Keratinocyte (primary cell): ENCODE results near the gene COQ8A. TPM values are rescaled to one million over a fixed set of nuclear protein-coding genes. Genes with fewer than 3 reads are reported as not detected.

Source experiments
- DNase-seq: peaks from one replicate; pipeline ENCODE4 v3.0.0-alpha.2; 2011; ENCODE audit warnings: low read depth, missing footprints, low spot score
- FAIRE-seq: peaks from 2 replicates; lab custom pipeline; 2011; peaks lifted over from hg19 to GRCh38; lab: Jason Lieb, UNC
- H2AFZ ChIP-seq: 2 replicates; pipeline ENCODE4 v1.6.0; 2012; ENCODE audit warnings: low read length, control low read depth, inconsistent platforms; ENCODE audit not compliant: control insufficient read depth
- H3K27ac ChIP-seq: 2 replicates; pipeline ENCODE4 v1.5.1; 2011; ENCODE audit warnings: low read length; ENCODE audit not compliant: control insufficient read depth, insufficient read depth
- H3K27me3 ChIP-seq: 3 replicates; pipeline ENCODE4 v1.6.0; 2011; ENCODE audit warnings: low read length; ENCODE audit not compliant: control insufficient read depth, insufficient read depth; ENCODE audit errors: extremely low read depth
- H3K36me3 ChIP-seq, 2 experiments: 2 replicates in 1 of 2; 3 replicates in 1 of 2; pipeline ENCODE4 v1.5.1; 2011; ENCODE audit warnings: low read length in 2 of 2, mild to moderate bottlenecking in 1 of 2; ENCODE audit not compliant: control insufficient read depth in 2 of 2, insufficient read depth in 2 of 2; ENCODE audit errors: extremely low read depth in 1 of 2
- H3K4me1 ChIP-seq: 3 replicates; pipeline ENCODE4 v1.5.1; 2011; ENCODE audit warnings: low read length; ENCODE audit not compliant: control insufficient read depth, insufficient read depth; ENCODE audit errors: extremely low read depth
- H3K4me2 ChIP-seq: 3 replicates; pipeline ENCODE4 v1.6.0; 2011; ENCODE audit warnings: low read depth, low read length; ENCODE audit not compliant: control insufficient read depth, insufficient read depth; ENCODE audit errors: extremely low read depth
- H3K4me3 ChIP-seq, 3 experiments: fragments of 200-600 bp in 1 of 3; sonication (generic) in 1 of 3; 2 replicates in 2 of 3; 3 replicates in 1 of 3; pipeline ENCODE4 v1.5.1; 2011 to 2016; ENCODE audit warnings: low read length in 3 of 3, mild to moderate bottlenecking in 3 of 3, control low read depth in 2 of 3, inconsistent platforms in 1 of 3, low read depth in 1 of 3, mixed read lengths in 1 of 3, mixed run types in 1 of 3, moderate library complexity in 1 of 3; ENCODE audit not compliant: control insufficient read depth in 2 of 3, insufficient read depth in 2 of 3; ENCODE audit errors: extremely low read depth in 1 of 3
- H3K79me2 ChIP-seq: 2 replicates; pipeline ENCODE4 v1.6.0; 2012; ENCODE audit warnings: low read length; ENCODE audit not compliant: control insufficient read depth, insufficient read depth
- H3K9ac ChIP-seq: 3 replicates; pipeline ENCODE4 v1.6.0; 2011; ENCODE audit warnings: low read length; ENCODE audit not compliant: control insufficient read depth, insufficient read depth; ENCODE audit errors: extremely low read depth
- H3K9me1 ChIP-seq: 3 replicates; pipeline ENCODE4 v1.6.0; 2011; ENCODE audit warnings: low read length; ENCODE audit not compliant: control insufficient read depth, insufficient read depth; ENCODE audit errors: extremely low read depth
- H3K9me3 ChIP-seq: 2 replicates; pipeline ENCODE4 v1.5.1; 2012; ENCODE audit warnings: low read depth, low read length; ENCODE audit not compliant: control insufficient read depth
- H4K20me1 ChIP-seq: 3 replicates; pipeline ENCODE4 v1.6.0; 2011; ENCODE audit warnings: low read length; ENCODE audit not compliant: control insufficient read depth, insufficient read depth; ENCODE audit errors: extremely low read depth
- CTCF ChIP-seq, 3 experiments: IDR thresholded peaks in 1 of 3; conservative IDR thresholded peaks in 1 of 3; optimal IDR thresholded peaks in 1 of 3; 2 replicates in 2 of 3; 3 replicates in 1 of 3; pipeline versions ENCODE3 to v1.5.1; 2011; ENCODE audit warnings: low read length in 3 of 3, mild to moderate bottlenecking in 3 of 3, moderate library complexity in 2 of 3, control low read depth in 1 of 3, inconsistent platforms in 1 of 3; ENCODE audit not compliant: insufficient read depth in 2 of 3; ENCODE audit errors: extremely low read depth in 1 of 3
- EZH2 ChIP-seq: IDR thresholded peaks from one replicate; pipeline ENCODE4 v1.6.1; 2012; ENCODE audit warnings: inconsistent platforms, mild to moderate bottlenecking, low read length, moderate library complexity
- dilution Hi-C: fragments of 300-500 bp; cut with MboI; formaldehyde crosslinking; loops from one replicate; pipeline ENCODE4 v1.7.0; 2020; ENCODE audit warnings: low sequenced_read_pairs; ENCODE audit not compliant: extremely low pct_ligation_motif_present
- polyA plus RNA-seq, 5 experiments: library from polyadenylated mRNA; depleted of rRNA in 3 of 5; stranded (reverse) in 3 of 5; stranded (forward) in 1 of 5; unstranded in 1 of 5; fragments of >200 nt; gene quantifications; 1 replicate in 1 of 5; 2 replicates in 3 of 5; 3 replicates in 1 of 5; pipeline versions ENCODE4 v1.2.1 to v1.2.3, GENCODE V29; 2011 to 2012; ENCODE audit warnings: missing spikeins in 2 of 5, low read depth in 1 of 5, low replicate concordance in 1 of 5

COQ8A gene
- polyA plus RNA-seq, 1 donor (not counting 4 experiments of a cell fraction or from before 2014, with no cell fraction given): 3.8 TPM

- no peaks in the 10 kb centered on the region for H4K20me1 ChIP-seq
- DNase-seq: no peak
- H3K27ac ChIP-seq: no peak overlapping the region
- H2AFZ ChIP-seq: no peak overlapping the region
- H3K4me1 ChIP-seq: no peaks in the 10 kb centered on the region
- no peak overlapping the region for H3K4me2 ChIP-seq
- no peaks in the 10 kb centered on the region for H3K9me3 ChIP-seq
- dilution Hi-C loops: no loop called here
- H3K27me3 ChIP-seq: no peaks in the 10 kb centered on the region
- TF ChIP-seq CTCF (optimal IDR thresholded peaks at IDR 0.05 in 1 of 3, IDR thresholded peaks at IDR 0.05 in 1 of 3, conservative IDR thresholded peaks at IDR 0.05 in 1 of 3; ENCODE audit: extremely low read depth in 1 of 3, insufficient read depth in 2 of 3, low read length in 3 of 3): no peak
- TF ChIP-seq EZH2: no peak
- no peak overlapping the region for H3K9ac ChIP-seq
- no peaks in the 10 kb centered on the region for H3K9me1 ChIP-seq
- no peak overlapping the region for H3K4me3 ChIP-seq
- no peaks in the 10 kb centered on the region for H3K79me2 ChIP-seq
- FAIRE-seq: no peak
- peaks cover 0 to 2% of the 10 kb centered on the region in 2 experiments for H3K36me3 ChIP-seq
These were observed 69.8 kb downstream of the COQ8A start for GRCh38 chr1:227009937-227010336.

- FAIRE-seq: no peak
- TF ChIP-seq CTCF (optimal IDR thresholded peaks at IDR 0.05 in 1 of 3, IDR thresholded peaks at IDR 0.05 in 1 of 3, conservative IDR thresholded peaks at IDR 0.05 in 1 of 3; ENCODE audit: extremely low read depth in 1 of 3, insufficient read depth in 2 of 3, low read length in 3 of 3) (no peak), EZH2 (no peak)
- Histone ChIP-seq H3K36me3 (peaks cover 2 to 3% of the 10 kb centered on the region in 2 experiments), H3K9me3 (no peaks in the 10 kb centered on the region), H3K9ac (no peak overlapping the region), H2AFZ (no peak overlapping the region), H3K4me3 (no peak overlapping the region), H3K4me2 (no peak overlapping the region), H3K9me1 (no peaks in the 10 kb centered on the region), H3K4me1 (no peaks in the 10 kb centered on the region), H3K27me3 (no peaks in the 10 kb centered on the region), H3K27ac (no peak overlapping the region), H3K79me2 (no peaks in the 10 kb centered on the region), H4K20me1 (no peaks in the 10 kb centered on the region)
- DNase-seq: no peak
- dilution Hi-C loops: no loop called here
These were observed 70.6 kb downstream of the COQ8A start for GRCh38 chr1:227010645-227011044.
